Smooth muscle cell (in vitro differentiated cells): ENCODE results near the gene ADIPOR2. TPM values are rescaled to one million over a fixed set of nuclear protein-coding genes. Genes with fewer than 3 reads are reported as not detected.

Experiments used
- DNase-seq: peaks from one replicate; lab custom pipeline; 2025; ENCODE audit not compliant: unreplicated experiment; lab: John Stamatoyannopoulos, UW
- H2AFZ ChIP-seq: fragments of 200-600 bp; sonication (generic); 2 replicates; pipeline ENCODE4 v1.6.0; 2016; ENCODE audit warnings: antibody characterized with exemption, low read depth, mild to moderate bottlenecking
- H3F3A ChIP-seq: fragments of 200-600 bp; sonication (generic); 2 replicates; pipeline ENCODE4 v1.6.0; 2017; ENCODE audit warnings: antibody characterized with exemption, low read depth
- H3K27ac ChIP-seq: fragments of 200-600 bp; sonication (generic); 2 replicates; pipeline ENCODE4 v1.5.1; 2016; ENCODE audit warnings: low read depth, mild to moderate bottlenecking
- H3K27me3 ChIP-seq: fragments of 200-600 bp; sonication (generic); 2 replicates; pipeline ENCODE4 v1.6.1; 2016; ENCODE audit warnings: low read depth, mild to moderate bottlenecking
- H3K36me3 ChIP-seq: fragments of 200-600 bp; sonication (generic); 2 replicates; pipeline ENCODE4 v1.5.1; 2016; ENCODE audit warnings: low read depth
- H3K4me1 ChIP-seq: fragments of 200-600 bp; sonication (generic); 2 replicates; pipeline ENCODE4 v1.5.1; 2016; ENCODE audit warnings: low read depth
- H3K4me2 ChIP-seq: fragments of 200-600 bp; sonication (generic); 2 replicates; pipeline ENCODE4 v1.6.0; 2016; ENCODE audit warnings: mild to moderate bottlenecking
- H3K4me3 ChIP-seq: fragments of 200-600 bp; sonication (generic); 2 replicates; pipeline ENCODE4 v1.5.1; 2016; ENCODE audit warnings: mild to moderate bottlenecking
- H3K79me2 ChIP-seq: fragments of 200-600 bp; sonication (generic); 2 replicates; pipeline ENCODE4 v1.6.0; 2016; ENCODE audit warnings: low read depth, mild to moderate bottlenecking
- H3K9ac ChIP-seq: fragments of 200-600 bp; sonication (generic); 2 replicates; pipeline ENCODE4 v1.6.0; 2016; ENCODE audit warnings: low read depth
- H3K9me3 ChIP-seq: fragments of 200-600 bp; sonication (generic); replicated peaks from 2 replicates; pipeline ENCODE4 v1.5.1; 2016; ENCODE audit warnings: low read depth
- H4K20me1 ChIP-seq: fragments of 200-600 bp; sonication (generic); 2 replicates; pipeline ENCODE4 v1.6.0; 2016; ENCODE audit warnings: low read depth
- CTCF ChIP-seq: fragments of 200-600 bp; sonication (generic); IDR thresholded peaks from 2 replicates; pipeline ENCODE4 v1.5.1; 2017; ENCODE audit warnings: borderline replicate concordance, mild to moderate bottlenecking, antibody characterized with exemption; ENCODE audit not compliant: insufficient read depth, poor library complexity, severe bottlenecking
- WGBS: methylation state at CpG from one replicate; pipeline ENCODE4 v1.1.7; 2016; ENCODE audit warnings: low lambda C conversion rate; 5-methylcytosine and 5-hydroxymethylcytosine counted together
- polyA plus RNA-seq: library from polyadenylated mRNA; unstranded; fragments of >200 nt; fragmentation: Nextera tagmentation; extraction: Ambion mirVana; gene quantifications from 2 replicates; pipeline ENCODE4 v1.2.1, GENCODE V29; 2016
- total RNA-seq: library from RNA; depleted of rRNA; stranded (reverse); fragments of >200 nt; gene quantifications from 2 replicates; pipeline ENCODE4 v1.2.3, GENCODE V29; 2014

ADIPOR2 gene
- total and polyA plus RNA-seq, 2 experiments from 2014 or later: 7.0 to 34.1 TPM

GRCh38 chr12:1716215-1716862 lies 25.5 kb downstream of the ADIPOR2 start:
- Histone ChIP-seq H2AFZ (no peak overlapping the region), H3K79me2 (peaks cover 83% of the 10 kb centered on the region), H3K36me3 (no peaks in the 10 kb centered on the region), H3F3A (no peaks in the 10 kb centered on the region), H3K27ac (no peak overlapping the region), H3K4me3 (no peak overlapping the region), H3K4me1 (no peaks in the 10 kb centered on the region), H3K4me2 (no peak overlapping the region), H4K20me1 (peaks cover 100% of the 10 kb centered on the region), H3K9me3 (no peaks in the 10 kb centered on the region), H3K9ac (no peak overlapping the region), H3K27me3 (no peaks in the 10 kb centered on the region)
- TF ChIP-seq CTCF: no peak
- no peak for DNase-seq
- WGBS: 94% methylated on average over 3 of the region's 3 CpGs

- Histone ChIP-seq H3K36me3 (no peaks in the 10 kb centered on the region), H3K4me1 (no peaks in the 10 kb centered on the region), H2AFZ (no peak overlapping the region), H3K27me3 (no peaks in the 10 kb centered on the region), H4K20me1 (peaks cover 100% of the 10 kb centered on the region), H3K27ac (no peak overlapping the region), H3K9ac (no peak overlapping the region), H3K4me2 (no peak overlapping the region), H3K79me2 (peaks cover 83% of the 10 kb centered on the region), H3K4me3 (no peak overlapping the region), H3F3A (no peaks in the 10 kb centered on the region), H3K9me3 (no peaks in the 10 kb centered on the region)
- no peak for TF ChIP-seq CTCF
- DNase-seq: no peak
These were observed 26.0 kb downstream of the ADIPOR2 start for GRCh38 chr12:1716911-1717310.

GRCh38 chr12:1719139-1719538 lies 28.3 kb downstream of the ADIPOR2 start:
- no peaks in the 10 kb centered on the region for H3K9me3 ChIP-seq
- H3K4me3 ChIP-seq: no peak overlapping the region
- no peaks in the 10 kb centered on the region for H3K4me1 ChIP-seq
- no peak for TF ChIP-seq CTCF
- no peak overlapping the region for H3K27ac ChIP-seq
- H4K20me1 ChIP-seq: peaks cover 100% of the 10 kb centered on the region
- no peak overlapping the region for H2AFZ ChIP-seq
- H3K9ac ChIP-seq: no peak overlapping the region
- H3F3A ChIP-seq: no peaks in the 10 kb centered on the region
- H3K4me2 ChIP-seq: no peak overlapping the region
- no peaks in the 10 kb centered on the region for H3K27me3 ChIP-seq
- no peaks in the 10 kb centered on the region for H3K36me3 ChIP-seq
- peaks cover 82% of the 10 kb centered on the region for H3K79me2 ChIP-seq
- DNase-seq: no peak

GRCh38 chr12:1720494-1720893 lies 29.6 kb downstream of the ADIPOR2 start:
- Histone ChIP-seq H3K27ac (no peak overlapping the region), H3K4me3 (no peak overlapping the region), H3K79me2 (peaks cover 71% of the 10 kb centered on the region), H3K36me3 (no peaks in the 10 kb centered on the region), H4K20me1 (peaks cover 100% of the 10 kb centered on the region), H3K9me3 (no peaks in the 10 kb centered on the region), H3F3A (no peaks in the 10 kb centered on the region), H3K27me3 (no peaks in the 10 kb centered on the region), H3K4me1 (no peaks in the 10 kb centered on the region), H3K4me2 (no peak overlapping the region), H3K9ac (no peak overlapping the region), H2AFZ (no peak overlapping the region)
- 87% methylated on average over 3 of the region's 3 CpGs for WGBS
- TF ChIP-seq CTCF: no peak
- DNase-seq: no peak
